Stimulated activated CD4-positive, alpha-beta T cell treated with anti-CD3 and anti-CD28 coated beads, TNF-alpha, amount 100 ng/mL, for 48 hours (primary cell): Measurements from ENCODE around the gene LAMA5.

ENCODE experiments used
- DNase-seq, 3 donors: peaks; one replicate each; pipeline ENCODE4 v3.0.0-alpha.2; 2020; ENCODE audit warnings: low read depth in 3 of 3

LAMA5 gene

GRCh38 chr20:62330576-62331317, 36.4 kb downstream of the LAMA5 start:
- DNase-seq: no peak

DNA sequence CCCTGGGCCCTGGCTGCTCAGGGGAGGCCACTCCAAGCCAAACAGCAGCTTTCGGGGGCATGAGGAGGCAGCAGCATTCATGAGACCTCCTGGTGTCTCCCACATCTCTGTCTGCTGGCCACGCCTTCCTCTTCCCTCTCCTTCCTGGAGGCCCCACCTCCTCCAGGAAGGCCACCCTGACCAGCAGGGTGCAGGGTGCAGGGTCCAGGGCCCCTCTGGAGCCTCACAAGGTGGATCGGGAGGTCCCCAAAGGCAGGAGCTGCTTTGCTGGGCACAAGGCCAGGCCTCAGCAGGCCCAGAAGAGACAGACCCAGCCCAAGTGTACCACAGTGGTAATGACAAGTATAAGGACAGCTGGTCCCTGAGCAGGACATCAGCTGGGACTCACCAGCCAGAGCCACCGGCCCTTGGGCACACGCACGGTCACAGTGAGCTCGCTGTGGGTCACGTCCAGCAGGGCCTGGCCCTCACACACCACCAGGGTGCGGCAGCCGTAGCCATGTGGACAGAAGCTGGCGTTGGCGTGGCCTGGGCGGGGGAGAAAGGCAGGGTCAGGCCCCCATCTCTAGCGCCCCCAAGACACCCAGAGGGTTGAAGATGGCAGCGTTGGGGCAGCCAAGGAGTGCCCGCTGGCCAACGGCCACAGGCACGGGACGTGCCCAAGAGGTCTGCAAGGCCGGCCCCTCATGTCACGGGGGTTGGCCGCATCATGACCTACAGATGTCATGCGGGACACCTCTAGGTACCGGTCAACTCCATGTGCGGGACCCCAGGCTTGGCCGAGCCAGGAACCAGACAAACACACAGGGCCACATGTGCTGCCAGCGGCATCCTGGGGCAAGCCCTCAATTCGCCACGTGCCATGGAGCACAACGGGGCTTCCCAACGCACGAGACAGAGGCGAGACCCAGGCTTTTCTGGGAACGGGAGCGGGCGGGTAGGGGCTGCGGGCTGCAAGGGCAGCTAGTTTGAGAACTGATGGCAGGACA, 37.4 kb downstream of the LAMA5 start:
- no peak for DNase-seq

GRCh38 chr20:62328684-62329388, 38.3 kb downstream of the LAMA5 start:
- DNase-seq: no peak

- no peak for DNase-seq
Measured at GRCh38 chr20:62327726-62328495, 39.2 kb downstream of the LAMA5 start.

GRCh38 chr20:62326959-62327725, 40.0 kb downstream of the LAMA5 start:
- DNase-seq: no peak

GRCh38 chr20:62326559-62326958, 40.6 kb downstream of the LAMA5 start:
- DNase-seq: no peak

DNA sequence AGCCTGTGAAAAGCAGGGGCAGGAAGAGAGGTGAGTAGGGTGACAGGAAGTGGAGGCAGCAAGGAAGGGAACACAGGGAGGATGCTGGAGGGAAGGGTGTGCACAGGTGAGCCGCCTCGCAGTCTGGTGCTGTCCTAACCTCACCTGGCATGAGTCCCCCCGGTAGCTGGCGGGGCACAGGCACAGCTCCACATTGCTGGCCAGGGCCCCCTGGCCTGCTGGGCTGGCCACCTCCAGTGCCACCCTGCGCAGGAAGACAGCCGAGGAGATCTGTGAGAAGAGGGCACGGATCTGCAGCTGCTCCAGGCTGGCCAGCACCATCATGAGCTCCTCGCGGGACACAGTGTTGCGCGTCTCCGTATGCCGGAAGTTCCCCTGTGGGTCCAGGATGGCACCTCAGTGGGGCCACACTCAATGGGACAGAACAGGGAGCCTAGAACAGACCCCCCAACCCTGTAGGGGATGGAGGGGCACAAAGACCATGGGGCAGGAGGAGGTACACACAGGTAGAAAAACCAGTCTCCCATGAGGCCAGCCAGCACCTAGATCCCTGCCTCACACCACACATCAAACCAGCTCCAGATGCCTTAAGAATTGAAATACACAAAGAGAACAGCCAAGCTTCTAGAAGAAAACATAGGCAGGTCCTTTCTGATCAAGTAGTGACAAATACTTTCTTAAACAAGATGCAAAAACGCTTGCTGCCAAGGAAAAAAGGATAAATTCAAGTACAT, 41.8 kb downstream of the LAMA5 start:
- no peak for DNase-seq

DNA sequence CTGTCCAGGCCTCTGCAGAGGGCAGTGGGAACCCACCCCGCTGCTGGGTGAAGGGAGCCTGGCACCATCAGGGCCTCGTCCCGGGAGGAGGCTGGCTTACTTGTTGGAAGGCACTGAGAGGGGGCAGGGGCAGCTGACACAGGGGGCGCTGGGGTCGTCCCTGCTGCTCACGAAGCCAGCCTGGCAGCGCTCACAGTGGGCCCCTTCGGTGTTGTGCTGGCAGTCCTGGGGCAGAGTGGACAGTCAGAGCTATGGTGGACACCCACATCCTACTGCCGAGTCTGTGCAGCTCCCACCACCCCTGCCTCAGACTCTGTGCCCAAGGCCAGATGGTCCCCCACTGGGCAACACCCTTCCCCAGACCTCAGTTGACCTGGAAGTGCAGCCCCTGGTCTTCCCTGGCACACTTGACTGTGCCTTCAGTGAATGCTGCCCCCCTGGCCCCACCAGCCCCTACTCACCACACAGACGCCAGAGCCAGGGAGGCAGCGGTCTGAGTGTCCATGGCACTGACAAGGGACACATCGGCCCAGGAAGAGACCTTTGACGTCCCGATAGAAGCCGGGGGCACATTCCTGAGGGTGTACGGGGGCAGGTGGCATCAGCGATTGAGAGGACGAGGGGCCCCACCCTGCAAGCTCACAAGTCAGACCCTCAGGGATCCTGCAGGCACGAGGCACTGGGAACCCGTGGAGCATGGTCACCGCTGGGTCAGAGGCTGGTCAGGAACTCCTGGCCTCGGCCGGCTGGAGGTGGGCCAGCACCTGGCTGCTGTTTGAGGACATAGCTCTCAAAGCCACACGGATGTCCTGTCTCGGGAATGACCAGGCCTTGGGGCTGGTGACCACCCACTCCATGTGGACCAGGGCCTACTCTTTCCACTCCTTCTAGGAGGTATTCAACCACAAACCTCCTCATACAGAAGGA, 42.9 kb downstream of the LAMA5 start:
- no peak for DNase-seq

DNA sequence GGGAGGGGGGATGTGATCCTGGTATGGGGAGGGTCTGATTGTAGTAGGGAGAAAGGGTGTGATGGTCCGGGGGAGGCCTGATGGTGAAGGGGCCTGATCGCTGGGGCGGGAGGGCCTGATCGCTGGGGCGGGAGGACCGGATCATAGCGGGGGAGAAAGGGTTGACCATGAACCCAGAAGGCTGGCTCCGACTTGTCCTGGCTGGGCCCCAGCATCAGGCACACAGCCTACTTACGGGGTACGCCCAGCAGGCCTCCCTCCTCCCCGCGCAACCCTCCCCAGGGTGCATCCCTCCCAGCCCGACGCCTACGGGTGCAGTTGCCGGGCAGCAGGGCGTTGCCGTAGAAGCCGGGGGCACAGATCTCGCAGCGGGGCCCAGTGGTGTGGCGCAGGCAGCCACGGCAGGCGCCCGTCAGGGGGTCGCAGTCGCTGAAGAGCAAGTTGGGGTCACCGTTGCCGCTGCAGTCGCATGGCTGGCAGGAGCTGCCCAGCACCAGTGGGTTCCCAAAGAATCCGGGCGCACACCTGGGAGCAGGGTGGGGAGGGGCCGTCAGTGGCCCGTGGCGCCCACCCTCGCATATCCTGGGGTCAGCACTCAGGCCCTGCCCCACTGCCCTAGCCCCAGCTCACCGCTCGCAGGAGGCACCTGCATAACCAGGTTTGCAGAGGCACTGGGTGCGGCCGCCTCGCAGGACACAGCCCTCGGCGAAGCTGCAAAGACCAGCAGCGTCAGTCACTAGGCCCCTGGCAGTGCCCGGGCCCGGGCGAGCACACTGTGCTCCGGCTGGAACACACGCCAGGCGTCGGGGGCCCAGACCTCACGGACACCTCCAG, 43.7 kb downstream of the LAMA5 start:
- no peak for DNase-seq

DNA sequence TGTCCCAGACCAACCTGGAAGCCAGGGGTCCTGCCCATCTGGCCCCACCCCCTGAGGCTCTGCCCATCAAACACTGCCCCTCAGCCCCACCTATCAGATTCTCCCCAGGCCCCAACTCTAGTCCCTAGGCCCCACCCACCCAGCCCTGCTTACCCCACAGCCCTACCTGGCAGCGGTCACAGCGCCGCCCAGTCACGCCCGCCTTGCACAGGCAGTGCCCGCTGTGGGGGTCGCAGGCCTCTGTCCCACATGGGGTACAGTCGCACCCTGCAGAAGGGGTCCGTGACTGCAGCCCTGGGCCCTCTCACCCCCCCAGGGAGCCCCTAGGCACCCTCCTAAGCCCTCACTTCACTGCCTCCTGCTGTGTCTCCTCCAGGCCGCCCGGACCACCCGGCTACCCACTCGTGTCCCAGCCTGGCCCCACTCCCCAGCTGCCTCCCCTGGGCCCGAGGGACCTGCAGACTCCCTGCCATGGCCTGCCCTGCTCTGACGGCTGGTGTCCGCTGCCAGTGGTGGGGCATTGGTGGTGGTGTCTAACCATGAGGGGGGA, 44.5 kb downstream of the LAMA5 start:
- DNase-seq: no peak

DNA sequence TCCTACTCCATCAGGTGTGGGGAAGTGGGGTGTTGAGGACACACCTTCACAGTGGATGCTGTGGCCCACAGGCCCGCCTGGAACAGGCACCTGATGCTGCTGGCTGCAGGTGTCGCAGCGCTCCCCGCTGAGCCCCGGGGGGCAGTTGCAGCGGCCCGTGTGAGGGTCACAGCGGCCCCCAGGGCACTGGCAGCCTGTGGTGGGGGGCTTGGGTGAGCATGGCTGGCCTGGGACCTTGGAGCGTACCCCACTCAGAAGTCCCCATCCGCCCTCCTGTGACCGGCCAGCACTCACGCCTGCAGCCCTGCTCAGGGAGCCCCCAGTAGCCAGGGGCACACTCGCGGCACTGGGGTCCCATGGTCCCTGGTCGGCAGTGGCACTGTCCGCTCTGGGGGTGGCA, 45.1 kb downstream of the LAMA5 start:
- no peak for DNase-seq

- peak in 1 of 3 donors; percentile 25 for DNase-seq
Measured at GRCh38 chr20:62321521-62321948, 45.6 kb downstream of the LAMA5 start.

GRCh38 chr20:62320581-62321354, 46.3 kb downstream of the LAMA5 start:
- no peak for DNase-seq

DNA sequence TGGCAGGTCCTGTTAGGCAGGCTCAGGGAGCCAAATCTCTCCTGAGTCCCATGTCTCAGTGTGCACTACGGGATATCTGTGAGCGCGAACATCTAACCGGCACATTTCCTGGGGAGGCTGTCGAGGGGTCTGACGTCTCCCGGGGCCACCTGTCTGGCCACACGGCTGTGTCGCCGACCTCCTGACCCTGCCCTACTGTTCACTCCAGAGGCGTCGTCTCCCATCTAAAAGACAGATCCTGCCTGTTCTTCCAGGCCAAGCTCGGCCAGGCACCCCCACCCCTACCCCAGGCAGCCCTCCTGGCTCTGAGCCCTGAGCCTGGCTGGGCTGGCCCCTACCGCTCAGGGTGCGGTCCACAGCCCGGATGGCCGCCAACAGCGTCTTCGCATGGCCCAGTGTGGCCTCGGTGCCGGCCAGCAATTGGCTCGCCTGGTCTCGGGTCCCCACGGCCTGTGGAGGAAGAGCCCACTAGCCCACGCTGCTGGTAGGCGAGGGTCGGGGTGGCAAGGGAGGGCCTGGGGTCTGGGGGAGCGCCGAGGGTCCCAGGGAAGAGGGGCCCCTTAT, 47.7 kb downstream of the LAMA5 start:
- DNase-seq: no peak

GRCh38 chr20:62318400-62319345, 48.4 kb downstream of the LAMA5 start:
- DNase-seq: no peak
